Activated CD4-positive, alpha-beta T cell treated with anti-CD3 and anti-CD28 coated beads, Interleukin-2, amount 50 U/mL, for 48 hours (primary cell): Measurements from ENCODE around the gene LSM3.
A peak's percentile ranks its signal among the peaks of the same experiment; 100 is the strongest.

Source experiments
- DNase-seq, 2 experiments: peaks; one replicate each; pipeline ENCODE4 v3.0.0-alpha.2; 2020

The LSM3 gene

DNA sequence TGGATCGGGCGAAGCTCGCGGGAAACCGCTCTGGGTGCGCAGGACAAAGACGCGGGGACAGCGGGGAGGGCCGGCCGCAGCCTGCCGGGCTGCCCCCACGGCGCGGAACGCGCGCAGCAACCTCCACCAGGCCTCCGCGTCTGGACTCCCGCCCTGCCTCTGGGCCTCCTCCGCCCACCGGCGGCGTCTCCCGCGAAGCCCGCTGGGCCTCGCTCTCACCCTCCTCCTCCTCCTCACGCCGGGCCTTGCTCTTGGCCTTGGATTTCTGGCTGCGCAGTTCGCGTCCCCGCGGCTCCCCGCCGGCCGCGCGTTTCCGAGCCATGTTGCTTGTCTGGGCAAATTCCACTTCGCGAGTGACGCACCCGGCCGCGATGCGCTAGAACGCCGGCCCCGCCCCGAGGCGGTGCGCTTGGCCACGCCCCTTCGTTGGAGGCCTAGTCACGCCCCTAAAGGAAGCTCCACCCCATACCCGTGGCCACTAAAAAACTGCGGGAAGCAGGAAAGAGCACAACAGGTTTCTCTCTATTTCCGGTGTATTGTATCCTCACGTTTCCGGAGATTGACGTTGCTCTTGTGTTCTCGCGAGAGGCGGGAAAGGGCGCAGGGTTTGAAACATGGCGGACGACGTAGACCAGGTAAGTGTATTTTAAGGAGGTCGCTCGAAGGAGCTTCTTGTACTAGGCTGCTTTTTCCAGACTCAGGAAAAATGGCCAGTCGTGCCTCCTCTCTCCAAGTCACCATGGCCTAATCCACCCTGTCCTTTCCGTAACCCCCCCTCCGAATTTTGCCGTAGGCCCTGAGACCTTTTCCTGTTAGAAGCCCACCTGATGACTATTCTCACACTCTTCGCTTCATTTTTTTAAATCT lies at the start of gene LSM3, which contains the start of gene XPC:
Gene LSM3 (plus strand): TSS at position 571 of the 867 bp plus-strand sequence. CDS start 44 bp downstream, at position 615.
Gene XPC (minus strand): TSS at position 355 of the 867 bp plus-strand sequence. CDS start 33 bp downstream, at position 322.
- DNase-seq, result peak; percentile 95 to 96

DNA sequence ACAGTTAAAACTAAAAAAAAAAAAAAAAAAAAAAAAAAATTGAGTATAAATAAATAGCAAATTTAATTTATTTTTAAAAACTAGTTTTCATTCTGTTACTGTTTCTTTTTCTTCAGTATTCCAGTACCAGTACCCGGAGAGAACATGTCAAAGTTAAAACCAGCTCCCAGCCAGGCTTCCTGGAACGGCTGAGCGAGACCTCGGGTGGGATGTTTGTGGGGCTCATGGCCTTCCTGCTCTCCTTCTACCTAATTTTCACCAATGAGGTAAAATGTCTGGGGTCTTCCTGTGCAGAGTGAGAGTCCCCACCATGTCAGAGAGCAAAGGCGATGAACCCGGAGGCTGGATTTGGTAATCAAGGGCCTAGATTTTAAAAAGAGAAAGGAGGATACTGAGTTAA lies 49.3 kb upstream of the LSM3 start:
- no peak for DNase-seq

GRCh38 chr3:14130230-14130629 lies 48.4 kb upstream of the LSM3 start:
- DNase-seq, result no peak

DNA sequence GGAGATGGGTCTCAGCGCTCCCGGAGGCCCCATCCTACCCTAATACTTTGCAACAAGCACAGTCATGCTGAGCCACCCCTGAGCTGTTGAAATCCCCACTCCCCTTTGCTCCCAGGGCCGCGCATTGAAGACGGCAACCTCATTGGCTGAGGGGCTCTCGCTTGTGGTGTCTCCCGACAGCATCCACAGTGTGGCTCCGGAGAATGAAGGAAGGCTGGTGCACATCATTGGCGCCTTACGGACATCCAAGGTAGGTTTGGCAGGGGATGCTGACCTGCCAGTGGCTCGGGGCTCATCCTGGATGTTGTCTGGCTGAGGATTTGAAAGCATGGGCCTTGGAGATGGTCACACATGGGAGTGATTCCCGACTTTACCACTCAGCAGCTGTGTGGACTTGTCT lies 47.9 kb upstream of the LSM3 start:
- no peak for DNase-seq

DNA sequence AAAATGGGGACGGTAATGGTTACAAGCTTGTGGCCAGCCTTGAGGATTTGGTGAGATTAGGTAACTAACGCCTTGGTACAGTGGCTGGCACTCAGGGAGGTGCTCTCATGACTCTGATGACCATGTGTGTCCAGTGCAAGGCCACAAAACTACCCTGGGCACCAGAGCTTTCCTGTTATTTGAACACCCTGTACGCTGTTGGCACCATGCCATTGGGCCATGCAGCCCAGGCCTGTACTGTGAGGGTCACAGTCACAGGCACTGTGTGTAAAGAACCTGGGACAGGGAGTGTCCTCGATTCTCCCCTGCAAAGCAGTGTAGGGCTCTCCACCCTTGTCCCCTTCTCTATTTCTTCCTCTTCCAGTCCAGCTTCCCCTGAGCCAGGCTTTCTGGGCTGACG lies 47.5 kb upstream of the LSM3 start:
- no peak for DNase-seq

DNA sequence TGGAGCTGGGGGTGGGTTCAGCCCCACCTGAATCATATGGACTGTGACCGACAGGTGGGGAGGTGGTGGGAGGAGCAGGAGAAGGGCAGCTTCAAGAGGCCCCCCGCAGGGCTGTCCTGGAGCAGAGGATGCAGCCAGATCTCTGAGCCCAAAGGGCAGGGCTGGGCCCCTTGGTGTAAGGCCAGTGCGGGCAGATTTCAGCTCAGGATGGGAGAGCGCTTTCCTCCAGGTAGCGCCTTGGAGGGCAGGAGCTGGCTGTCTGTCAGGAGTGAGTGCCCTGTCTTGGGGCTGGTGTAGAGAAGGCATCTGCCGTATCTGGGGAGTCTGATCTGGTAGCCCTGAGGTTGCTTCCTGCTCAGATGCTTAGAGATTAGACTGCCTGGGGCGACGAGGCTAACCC lies 46.5 kb upstream of the LSM3 start:
- no peak for DNase-seq

GRCh38 chr3:14132689-14133088 lies 45.9 kb upstream of the LSM3 start:
- DNase-seq, result no peak

GRCh38 chr3:14133188-14133800 lies 45.3 kb upstream of the LSM3 start:
- DNase-seq, result no peak

- no peak for DNase-seq
Measured at GRCh38 chr3:14133876-14134275, 44.7 kb upstream of the LSM3 start.

DNA sequence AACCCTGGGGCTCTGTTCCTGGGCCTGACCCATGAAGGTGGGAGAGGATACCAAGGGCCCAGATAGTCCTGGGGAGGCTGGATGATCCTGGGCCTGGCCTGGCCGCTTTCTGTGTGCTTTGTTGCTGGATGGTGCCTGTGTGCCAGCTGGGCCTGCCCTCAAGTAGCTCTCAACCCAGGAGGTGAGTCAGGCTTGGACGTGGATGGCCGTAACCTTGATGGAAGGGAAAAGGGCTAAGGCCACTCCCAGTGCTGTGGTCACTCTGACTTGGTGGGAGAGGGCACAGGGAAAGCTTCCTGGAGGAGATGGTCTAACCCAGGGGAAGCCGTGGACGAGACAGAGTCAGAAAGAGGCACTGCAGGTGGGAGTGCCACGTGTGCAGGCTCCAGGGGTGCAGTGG lies 44.3 kb upstream of the LSM3 start:
- DNase-seq, result no peak

GRCh38 chr3:14135581-14135980 lies 43.0 kb upstream of the LSM3 start:
- no peak for DNase-seq

GRCh38 chr3:14137004-14137403 lies 41.6 kb upstream of the LSM3 start:
- DNase-seq, result no peak

DNA sequence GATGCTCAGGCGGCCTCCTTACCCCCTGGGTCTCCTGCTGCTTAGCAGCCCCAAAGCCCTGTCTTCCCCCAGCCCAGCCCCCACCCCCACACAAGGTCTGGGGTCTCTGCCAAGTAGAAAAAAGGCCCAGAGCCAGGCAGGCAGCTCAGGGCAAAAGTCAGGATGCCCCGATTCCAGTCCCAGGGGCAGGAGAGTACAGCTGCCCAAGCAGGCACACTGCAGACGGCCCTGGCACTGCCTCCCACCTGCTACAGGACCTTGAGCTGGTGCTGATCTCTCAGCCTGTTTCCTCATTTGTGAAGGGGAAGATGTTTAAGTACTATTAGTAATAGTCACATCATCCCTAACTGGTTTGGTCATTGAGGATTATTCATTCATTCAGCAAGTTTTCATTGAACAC lies 41.2 kb upstream of the LSM3 start:
- DNase-seq, result no peak

GRCh38 chr3:14138109-14138877 lies 40.3 kb upstream of the LSM3 start:
- no peak for DNase-seq

DNA sequence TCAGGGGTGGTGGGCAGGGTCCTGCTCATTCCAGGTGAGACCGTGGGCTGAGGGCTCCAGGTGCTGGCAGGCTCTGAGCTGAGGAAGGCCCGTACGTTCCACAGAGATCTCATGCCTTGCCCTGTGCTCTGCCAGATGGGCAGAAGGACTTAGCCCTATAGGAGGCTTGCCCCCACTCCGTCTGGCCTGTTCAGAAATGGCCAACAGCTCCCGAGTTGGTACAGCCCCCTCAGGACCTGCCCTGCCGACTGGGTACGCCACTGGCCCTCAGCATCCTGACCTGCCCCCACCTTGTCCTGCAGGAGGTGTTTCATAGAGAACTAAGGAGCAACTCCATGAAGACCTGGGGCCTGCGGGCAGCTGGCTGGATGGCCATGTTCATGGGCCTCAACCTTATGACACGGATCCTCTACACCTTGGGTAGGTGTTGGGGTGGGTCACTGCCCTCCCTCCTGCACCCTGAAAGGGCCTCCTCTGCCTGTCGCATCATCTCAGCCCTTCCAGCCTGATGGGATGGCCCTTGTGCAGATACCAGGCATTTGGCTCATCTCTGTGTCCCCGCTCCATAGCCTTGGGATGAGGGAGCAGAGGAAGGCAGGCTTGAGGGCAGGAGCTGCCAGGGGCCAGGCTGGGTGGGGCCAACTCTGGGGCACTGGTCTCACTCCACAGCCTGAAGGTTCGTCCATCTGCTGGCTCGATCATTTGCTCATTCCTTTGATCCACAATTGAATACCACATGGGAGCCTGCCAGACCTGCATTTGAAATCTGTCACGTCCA lies 39.5 kb upstream of the LSM3 start:
- no peak for DNase-seq

- DNase-seq, result no peak
Measured at GRCh38 chr3:14139771-14140170, 38.8 kb upstream of the LSM3 start.

- no peak for DNase-seq
Measured at GRCh38 chr3:14140668-14141067, 37.9 kb upstream of the LSM3 start.

- DNase-seq, result no peak
Measured at GRCh38 chr3:14141144-14141543, 37.5 kb upstream of the LSM3 start.

GRCh38 chr3:14141602-14142341 lies 36.8 kb upstream of the LSM3 start:
- DNase-seq, result no peak

DNA sequence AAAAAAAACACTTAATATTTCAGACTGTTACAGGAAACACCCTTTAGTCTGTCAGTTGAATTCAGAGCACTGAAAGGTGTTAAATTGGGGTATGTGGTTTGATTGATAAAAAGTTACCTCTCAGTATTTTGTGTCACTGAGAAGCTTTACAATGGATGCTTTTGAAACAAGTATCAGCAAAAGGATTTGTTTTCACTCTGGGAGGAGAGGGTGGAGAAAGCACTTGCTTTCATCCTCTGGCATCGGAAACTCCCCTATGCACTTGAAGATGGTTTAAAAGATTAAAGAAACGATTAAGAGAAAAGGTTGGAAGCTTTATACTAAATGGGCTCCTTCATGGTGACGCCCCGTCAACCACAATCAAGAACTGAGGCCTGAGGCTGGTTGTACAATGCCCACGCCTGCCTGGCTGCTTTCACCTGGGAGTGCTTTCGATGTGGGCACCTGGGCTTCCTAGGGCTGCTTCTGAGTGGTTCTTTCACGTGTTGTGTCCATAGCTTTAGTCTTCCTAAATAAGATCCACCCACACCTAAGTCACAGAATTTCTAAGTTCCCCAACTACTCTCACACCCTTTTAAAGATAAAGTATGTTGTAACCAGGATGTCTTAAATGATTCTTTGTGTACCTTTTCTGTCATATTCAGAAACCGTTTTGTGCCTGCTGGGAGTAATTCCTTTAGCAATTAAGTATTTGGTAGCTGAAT lies 35.9 kb upstream of the LSM3 start:
- peak; percentile 26 to 56 for DNase-seq
